ENCODE measurements around the gene MRPS11. TPM values are rescaled to one million over a fixed set of nuclear protein-coding genes. Genes with fewer than 3 reads are reported as not detected.
"Not testable (repeated sequence)": the region's sequence is repeated elsewhere in the genome, so short reads cannot be mapped to it uniquely, and the experiment has no call there.

MRPS11 gene
- total RNA-seq, 1 donor from 2014 or later, result 73.3 TPM

- no peak for DNase-seq
- intact Hi-C loops (cut with micrococcal nuclease), result no loop called here
- ATAC-seq, result no peak
These were observed 17.3 kb downstream of the MRPS11 start for GRCh38 chr15:88484682-88485331.

- intact Hi-C loops (cut with micrococcal nuclease), result no loop called here
- ATAC-seq (no peak), DNase-seq (no peak)
These were observed 19.8 kb downstream of the MRPS11 start for GRCh38 chr15:88487178-88487795.

- DNase-seq (no peak), ATAC-seq (no peak)
- intact Hi-C loops (cut with micrococcal nuclease), result no loop called here
These were observed 20.5 kb downstream of the MRPS11 start for GRCh38 chr15:88487796-88488523.

GRCh38 chr15:88489321-88489720 lies 21.8 kb downstream of the MRPS11 start:
- DNase-seq (no peak), ATAC-seq (no peak)
- intact Hi-C loops (cut with micrococcal nuclease), result no loop called here

- intact Hi-C loops (cut with micrococcal nuclease), result no loop called here
- DNase-seq (no peak), ATAC-seq (no peak)
These were observed 22.5 kb downstream of the MRPS11 start for GRCh38 chr15:88490036-88490435.

- DNase-seq, result no peak
- intact Hi-C loops (cut with micrococcal nuclease), result no loop called here
- no peak for ATAC-seq
These were observed 23.6 kb downstream of the MRPS11 start for GRCh38 chr15:88491158-88491557.

- ATAC-seq (no peak), DNase-seq (no peak)
- intact Hi-C loops (cut with micrococcal nuclease), result no loop called here
These were observed 26.3 kb downstream of the MRPS11 start for GRCh38 chr15:88493844-88494243.

- intact Hi-C loops (cut with micrococcal nuclease), result no loop called here
These were observed 29.7 kb downstream of the MRPS11 start for GRCh38 chr15:88497109-88497765.

GRCh38 chr15:88498996-88499395 lies 31.5 kb downstream of the MRPS11 start:
- peak; percentile 36 for DNase-seq
- intact Hi-C loops (cut with micrococcal nuclease), result loop anchor here (2.0 kb wide), 1 partner anchor 72 kb away; no protein-coding TSS in a partner anchor

More at GRCh38 chr15:88497109-88497765, 29.7 kb downstream of the MRPS11 start:
- ATAC-seq (peak; percentile 92), DNase-seq (peak; percentile 78)

GRCh38 chr15:88504445-88504844 lies 36.9 kb downstream of the MRPS11 start:
- intact Hi-C loops (cut with micrococcal nuclease), result no loop called here
- DNase-seq (no peak), ATAC-seq (no peak)

More at GRCh38 chr15:88498996-88499395, 31.5 kb downstream of the MRPS11 start:
- peak; percentile 73 for ATAC-seq

- DNase-seq (no peak), ATAC-seq (no peak)
- intact Hi-C loops (cut with micrococcal nuclease), result no loop called here
These were observed 38.2 kb downstream of the MRPS11 start for GRCh38 chr15:88505721-88506120.

GRCh38 chr15:88506628-88507027 lies 39.1 kb downstream of the MRPS11 start:
- ATAC-seq, result peak; percentile 64
- intact Hi-C loops (cut with micrococcal nuclease), result no loop called here
- DNase-seq, result no peak

GRCh38 chr15:88509321-88509720 lies 41.8 kb downstream of the MRPS11 start:
- intact Hi-C loops (cut with micrococcal nuclease), result no loop called here
- no peak for DNase-seq

GRCh38 chr15:88509964-88510363 lies 42.5 kb downstream of the MRPS11 start:
- ATAC-seq (no peak), DNase-seq (no peak)
- intact Hi-C loops (cut with micrococcal nuclease), result no loop called here

More at GRCh38 chr15:88509321-88509720, 41.8 kb downstream of the MRPS11 start:
- ATAC-seq, result no peak

- DNase-seq (no peak), ATAC-seq (no peak)
- intact Hi-C loops (cut with micrococcal nuclease), result no loop called here
These were observed 43.7 kb downstream of the MRPS11 start for GRCh38 chr15:88511161-88511560.

- intact Hi-C loops (cut with micrococcal nuclease), result no loop called here
- DNase-seq (no peak), ATAC-seq (no peak)
These were observed 44.6 kb downstream of the MRPS11 start for GRCh38 chr15:88512078-88512477.

GRCh38 chr15:88512601-88513000 lies 45.1 kb downstream of the MRPS11 start:
- intact Hi-C loops (cut with micrococcal nuclease), result no loop called here
- ATAC-seq (no peak), DNase-seq (no peak)

GRCh38 chr15:88513195-88513594 lies 45.7 kb downstream of the MRPS11 start:
- intact Hi-C loops (cut with micrococcal nuclease), result no loop called here
- DNase-seq, result no peak
- no peak for ATAC-seq

GRCh38 chr15:88518903-88519302 lies 51.4 kb downstream of the MRPS11 start:
- intact Hi-C loops (cut with micrococcal nuclease), result no loop called here

GRCh38 chr15:88524094-88524493 lies 56.6 kb downstream of the MRPS11 start:
- DNase-seq; ATAC-seq; intact Hi-C loops (cut with micrococcal nuclease): not testable (repeated sequence)

More at GRCh38 chr15:88518903-88519302, 51.4 kb downstream of the MRPS11 start:
- ATAC-seq (no peak), DNase-seq (no peak)

All from left ventricle myocardium superior (tissue), 1 donor.